Activated CD4-positive, alpha-beta T cell treated with anti-CD3 and anti-CD28 coated beads, Interleukin-2, amount 50 U/mL, for 24 hours (primary cell): Measurements from ENCODE around the gene RTKN2.

ENCODE experiments used
- DNase-seq, 2 donors: peaks; one replicate each; pipeline ENCODE4 v3.0.0-alpha.2; 2020; ENCODE audit warnings: low read depth in 1 of 2, low spot score in 1 of 2

RTKN2 gene

GRCh38 chr10:62230344-62231121, 38.1 kb downstream of the RTKN2 start:
- DNase-seq: no peak

DNA sequence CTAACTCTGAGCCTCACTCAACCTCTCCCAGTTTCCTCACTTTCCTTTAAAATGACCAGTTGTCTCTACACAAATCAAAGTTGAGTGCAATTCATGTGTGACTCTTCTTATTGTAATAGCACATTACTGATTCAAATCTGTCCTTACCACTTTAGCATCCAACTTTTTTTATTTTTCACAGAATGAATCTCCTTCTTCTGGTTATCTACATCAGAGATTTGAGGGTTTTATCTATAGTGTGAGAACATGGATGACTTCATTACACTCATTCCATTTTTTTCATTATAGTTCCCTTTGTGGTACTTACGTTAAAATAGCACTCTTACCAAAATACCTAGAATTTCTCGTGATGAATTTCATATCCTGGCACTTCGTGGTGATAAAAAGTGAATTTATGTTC, 43.3 kb downstream of the RTKN2 start:
- DNase-seq: no peak

GRCh38 chr10:62224606-62225005, 44.0 kb downstream of the RTKN2 start:
- DNase-seq: no peak

DNA sequence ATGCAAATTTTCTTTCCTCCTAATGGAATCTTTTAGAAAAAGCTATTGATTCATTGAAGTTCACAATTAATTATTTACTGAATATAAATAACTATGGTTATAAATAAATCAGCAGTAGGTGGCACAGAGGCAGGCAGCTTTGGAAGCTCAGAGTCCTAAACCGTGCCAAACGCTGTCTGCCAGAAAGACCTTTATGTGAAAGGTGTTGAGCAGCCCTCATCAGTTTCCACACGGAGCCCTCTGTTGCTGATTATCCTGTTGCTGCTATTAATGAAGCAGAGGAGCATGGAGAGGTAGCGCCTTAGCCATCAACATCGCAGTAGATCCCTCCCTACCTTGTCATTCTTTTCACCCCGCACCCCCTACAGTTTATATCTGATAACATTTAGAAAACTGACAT, 51.0 kb downstream of the RTKN2 start:
- DNase-seq: no peak

DNA sequence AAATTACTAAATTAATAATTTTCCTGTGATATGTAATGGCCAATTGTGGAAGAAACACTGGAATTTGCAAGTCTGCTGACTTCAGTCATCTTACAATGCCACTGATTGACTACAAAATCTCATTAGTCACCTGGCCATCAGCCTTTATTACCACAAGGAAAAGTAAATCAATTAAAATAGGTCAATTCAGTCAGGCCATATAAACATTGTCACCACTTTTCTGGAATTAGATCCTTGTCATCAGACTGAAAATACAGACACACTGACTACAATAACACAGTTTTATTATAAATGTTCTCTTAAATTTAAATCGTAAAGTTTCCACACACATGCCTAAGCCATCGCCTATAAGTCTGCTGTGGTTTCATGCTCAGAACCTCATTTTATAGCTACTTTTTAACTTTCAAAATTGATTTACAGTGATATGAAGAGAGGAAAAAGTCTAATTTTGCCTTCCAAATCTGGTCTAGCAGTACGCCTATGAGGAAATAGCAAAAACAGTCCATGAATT, 54.2 kb downstream of the RTKN2 start:
- no peak for DNase-seq

DNA sequence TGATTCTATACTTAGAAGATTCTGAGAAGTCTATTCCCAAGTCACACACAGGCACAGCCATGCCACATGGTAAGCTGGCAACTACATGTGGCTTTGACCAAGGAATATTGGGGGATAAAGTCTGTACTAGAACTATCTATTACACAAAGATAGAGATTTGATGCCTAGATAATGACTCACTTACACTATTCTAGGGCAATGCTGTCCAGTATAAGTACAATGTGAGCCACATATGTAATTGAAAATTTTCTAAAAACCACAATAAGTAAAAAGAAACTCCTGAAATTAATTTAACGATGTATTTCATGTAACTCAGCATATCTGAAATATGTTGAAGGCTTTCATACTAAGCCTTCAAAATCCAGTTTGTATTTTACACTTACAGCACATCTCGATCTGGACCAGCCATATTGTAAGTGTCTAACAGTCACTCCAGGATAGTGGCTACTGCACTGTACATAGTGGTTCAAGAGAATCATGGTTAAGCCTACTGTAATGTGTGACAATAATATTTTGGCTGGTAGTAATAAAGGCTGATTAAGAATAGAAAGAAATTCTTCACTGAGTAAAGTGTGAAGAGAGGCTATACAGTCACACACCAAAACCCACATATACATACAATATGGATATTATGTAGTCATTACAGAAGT, 62.8 kb downstream of the RTKN2 start:
- no peak for DNase-seq

DNA sequence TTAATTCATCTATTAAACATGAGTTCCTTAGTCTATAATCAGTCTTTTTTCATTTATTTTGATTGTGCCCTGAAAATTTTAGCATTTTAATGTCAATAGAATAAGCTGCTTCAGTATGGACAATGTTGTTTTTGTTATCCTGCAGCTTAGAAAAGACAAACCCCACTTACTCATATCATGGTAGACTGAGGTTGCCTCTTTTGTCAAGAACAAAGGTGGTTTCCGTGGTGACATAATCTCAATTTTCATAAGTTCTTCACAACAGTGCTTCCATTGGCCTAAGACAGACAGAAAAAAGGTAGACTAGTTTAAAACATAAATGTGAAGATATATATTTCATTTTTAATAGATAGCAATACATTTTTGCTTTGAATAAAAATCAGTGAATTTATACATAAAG, 69.1 kb downstream of the RTKN2 start:
- DNase-seq: no peak

GRCh38 chr10:62196528-62196927, 72.1 kb downstream of the RTKN2 start:
- DNase-seq: no peak

DNA sequence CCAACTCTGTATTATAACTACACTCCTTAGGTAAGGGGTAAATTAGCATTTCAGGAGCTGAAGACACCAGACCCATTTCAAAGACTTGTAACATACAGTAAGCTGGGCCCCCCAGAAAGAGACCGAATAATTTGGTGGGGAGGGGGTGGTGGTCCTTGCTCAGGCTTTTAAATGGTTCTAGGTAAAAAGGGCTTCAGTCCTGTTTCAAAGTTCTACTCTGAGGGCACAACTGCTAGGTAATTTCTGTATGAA, 73.0 kb downstream of the RTKN2 start:
- no peak for DNase-seq

DNA sequence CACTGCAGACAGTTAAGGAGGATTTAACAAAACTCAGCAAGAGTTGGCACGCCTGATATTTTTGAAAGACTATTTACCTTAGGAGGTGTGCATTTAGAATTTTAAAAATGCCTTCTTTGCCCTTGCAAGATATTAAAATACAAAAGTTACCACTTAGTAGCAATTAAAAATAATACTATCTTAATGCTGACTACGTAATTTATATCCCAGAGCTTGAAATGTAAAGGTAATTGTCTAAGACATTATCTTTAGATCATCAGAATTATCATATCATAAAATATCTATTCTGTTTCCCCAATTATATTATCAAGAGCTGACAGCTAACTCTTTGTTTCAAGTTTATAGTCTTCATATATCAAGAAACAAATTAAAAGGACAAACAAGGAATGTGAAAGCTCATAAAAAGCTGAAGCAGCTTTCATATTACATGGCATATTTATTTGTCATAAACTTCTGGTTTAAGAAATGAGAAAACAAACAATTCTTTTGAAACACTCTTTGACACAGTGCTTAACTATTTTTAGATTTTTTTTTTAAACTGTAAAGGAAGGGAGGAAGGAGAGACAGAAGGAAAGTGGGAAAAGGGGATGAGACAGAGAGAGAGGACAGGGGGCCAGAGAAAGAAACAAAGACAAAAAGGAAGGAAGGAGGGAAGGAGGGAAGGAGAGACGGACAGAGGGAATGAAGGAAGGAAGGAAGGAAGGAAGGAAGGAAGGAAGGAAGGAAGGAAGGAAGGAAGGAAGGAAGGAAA, 73.5 kb downstream of the RTKN2 start:
- DNase-seq: no peak

- DNase-seq: no peak
Observed at GRCh38 chr10:62193479-62193878, 75.2 kb downstream of the RTKN2 start.

GRCh38 chr10:62189131-62189530, 79.5 kb downstream of the RTKN2 start:
- no peak for DNase-seq

GRCh38 chr10:62188021-62188616, 80.5 kb downstream of the RTKN2 start:
- no peak for DNase-seq

DNA sequence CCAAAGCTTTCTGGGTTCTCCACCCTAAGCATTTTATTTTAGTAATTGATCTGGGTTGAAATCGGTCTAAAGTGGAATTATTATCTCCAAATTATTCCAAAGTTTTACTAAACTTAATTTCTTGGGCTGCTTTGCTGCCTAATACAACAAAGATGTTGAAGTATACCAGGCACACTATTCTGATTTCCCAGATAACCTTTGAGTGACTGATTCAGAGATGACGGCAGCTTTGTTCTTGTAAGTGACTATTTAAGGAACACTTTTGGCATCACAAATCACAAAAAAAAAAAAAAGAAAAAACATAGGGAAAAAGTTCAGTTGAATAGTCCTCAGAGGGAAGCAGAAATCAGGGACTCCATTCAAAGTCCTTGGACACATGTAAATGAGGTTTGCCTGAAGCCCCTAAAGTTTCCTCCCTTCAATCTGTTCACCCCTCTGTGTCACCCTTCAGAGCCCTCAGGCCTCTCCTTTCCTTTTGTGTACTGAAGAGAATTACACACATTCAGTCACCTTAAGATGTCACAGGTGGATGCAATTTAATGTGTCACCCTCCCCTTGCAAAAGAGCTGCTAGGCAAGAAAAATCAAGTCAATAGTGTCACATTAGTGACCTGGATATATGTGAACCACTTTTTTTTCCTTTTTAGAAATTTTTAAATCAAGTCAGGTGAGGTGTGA, 81.5 kb downstream of the RTKN2 start:
- no peak for DNase-seq

GRCh38 chr10:62185919-62186692, 82.5 kb downstream of the RTKN2 start:
- DNase-seq: no peak

GRCh38 chr10:62183857-62184795, 84.5 kb downstream of the RTKN2 start:
- DNase-seq: no peak

- DNase-seq: peak in 1 of 2 donors; percentile 69
Observed at GRCh38 chr10:62183442-62183841, 85.2 kb downstream of the RTKN2 start.

DNA sequence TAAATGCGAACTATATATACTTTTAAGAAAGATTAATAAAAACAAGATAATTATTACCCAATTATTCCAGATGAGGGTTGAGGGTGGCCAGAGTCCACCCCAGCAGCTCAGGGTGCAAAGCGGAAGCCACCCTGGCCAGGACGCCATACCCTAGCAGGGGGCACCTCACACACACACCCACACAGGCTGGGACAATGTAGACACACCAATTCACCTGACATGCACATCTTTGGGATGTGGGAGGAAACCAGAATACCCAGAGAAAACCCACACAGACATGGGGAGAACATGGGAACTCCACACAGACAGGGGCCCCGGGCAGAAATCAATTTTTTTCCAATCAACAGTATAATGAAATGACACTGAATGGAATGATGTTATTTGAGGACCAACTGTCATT, 86.0 kb downstream of the RTKN2 start:
- no peak for DNase-seq

DNA sequence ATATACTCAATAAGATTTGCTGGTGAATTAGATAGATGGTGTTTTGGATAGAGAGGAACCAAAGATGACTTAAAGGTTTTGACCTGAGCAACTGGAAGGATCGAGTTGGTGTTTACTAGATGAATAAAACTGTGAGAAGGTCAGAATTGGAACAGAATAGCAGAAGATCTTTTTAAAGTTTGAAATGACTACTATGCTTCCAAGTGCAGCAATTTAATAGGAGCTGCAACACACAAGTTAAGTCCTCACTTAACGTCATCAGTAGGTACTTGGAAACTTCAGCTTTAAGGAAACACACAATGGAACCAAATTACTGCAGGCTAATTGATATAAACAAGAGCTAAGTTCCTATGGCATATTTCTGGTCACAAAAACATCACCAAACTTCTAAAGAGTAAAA, 86.5 kb downstream of the RTKN2 start:
- no peak for DNase-seq
